Heart right ventricle (tissue), 16 donors: Measurements from ENCODE around the gene EOGT. TPM values are rescaled to one million over a fixed set of nuclear protein-coding genes. Genes with fewer than 3 reads are reported as not detected.

ENCODE experiments used
- ATAC-seq, 8 donors: fragments of 200-7000 bp; cut with Tn5 transposase; one replicate each; pipeline ENCODE4 v1.9.1; 2020; ENCODE audit warnings: mild to moderate bottlenecking in 8 of 8, moderate library complexity in 8 of 8, moderate number of reproducible peaks in 1 of 8
- DNase-seq, 2 donors: peaks; one replicate each; pipeline ENCODE4 v3.0.0-alpha.2; 2020
- H3K27ac ChIP-seq, 10 donors: fragments of 200-600 bp; sonication (generic) in 2 of 10; one replicate each; pipeline versions ENCODE4 v1.5.0 to v1.8.0; 2020 to 2022; ENCODE audit warnings: mild to moderate bottlenecking in 3 of 10
- H3K27me3 ChIP-seq, 7 donors: fragments of 200-600 bp; one replicate each; pipeline ENCODE4 v1.8.0; 2021 to 2022; ENCODE audit warnings: mild to moderate bottlenecking in 2 of 7
- H3K36me3 ChIP-seq, 9 donors: fragments of 200-600 bp; sonication (generic) in 1 of 9; one replicate each; pipeline versions ENCODE4 v1.5.0 to v1.8.0; 2020 to 2022; ENCODE audit warnings: mild to moderate bottlenecking in 2 of 9
- H3K4me1 ChIP-seq, 9 donors: fragments of 200-600 bp; sonication (generic) in 1 of 9; one replicate each; pipeline versions ENCODE4 v1.5.0 to v1.8.0; 2020 to 2022; ENCODE audit warnings: mild to moderate bottlenecking in 4 of 9
- H3K4me3 ChIP-seq, 10 donors: fragments of 200-600 bp; sonication (generic) in 2 of 10; one replicate each; pipeline versions ENCODE4 v1.5.0 to v1.8.0; 2020 to 2022; ENCODE audit warnings: mild to moderate bottlenecking in 7 of 10, moderate library complexity in 2 of 10
- H3K9me3 ChIP-seq, 11 donors: fragments of 200-600 bp in 10 of 11; sonication (generic) in 2 of 11; one replicate each; pipeline versions ENCODE4 v1.5.0 to v1.8.0; 2013 to 2022; ENCODE audit warnings: mild to moderate bottlenecking in 2 of 11, control low read depth in 1 of 11, moderate library complexity in 1 of 11
- CTCF ChIP-seq, 9 donors: fragments of 200-600 bp; sonication (generic) in 2 of 9; IDR thresholded peaks; one replicate each; pipeline versions ENCODE4 v1.5.0 to v1.8.0; 2021 to 2022; ENCODE audit warnings: antibody characterized with exemption in 9 of 9, mild to moderate bottlenecking in 5 of 9, moderate library complexity in 1 of 9
- WGBS, 2 donors: extraction: QIAGEN DNeasy Blood & Tissue Kit; methylation state at CpG; one replicate each; pipeline ENCODE4 v1.1.7; 2013; ENCODE audit warnings: inconsistent platforms in 1 of 2; 5-methylcytosine and 5-hydroxymethylcytosine counted together
- intact Hi-C, 10 donors: fragments of 100-400 bp; cut with DNase I; formaldehyde crosslinking; loops; one replicate each; pipeline versions ENCODE4 v1.11.1 to v1.14.2; 2022
- polyA plus RNA-seq, 2 donors: library from polyadenylated mRNA; stranded (reverse); fragments of 200-250 nt; gene quantifications; one replicate each; pipeline ENCODE4 v1.2.3, GENCODE V29; 2013
- total RNA-seq, 10 donors: library from RNA; stranded (reverse); fragmentation: NEBNext Ultra II Directional in 3 of 10; extraction: Animal tissue kit (Norgen Biotek cat#: 25700) in 3 of 10; gene quantifications; one replicate each; pipeline versions ENCODE4 v1.2.1 to v1.2.4, GENCODE V29; 2021 to 2023
- donor health status: Arrhythmogenic right ventricular cardiomyopathy.
- donor health status: ischemic (EF 13 %, LVEDD 7.1; RV severe dilation, severe dysfunction).
- donor health status: healthy with polysubstance abuse.
- donor health status: DM: no; HTN: yes; CAD: no.
- donor health status: DM: no; HTN: no; CAD: no.
- donor health status: ischemic (EF 25% LVEDD 6.9; RV normal size, moderate dysfunction).
- donor health status: ischemic (EF 25% LVEDD 5.7; RV mildly dilated, moderate dysfunction).
- donor health status: healthy.
- donor health status: DM: yes; HTN: yes; CAD: no.
- donor health status: Ischemic cardiomyopathy.
- donor health status: ischemic (EF 35%, LVEDD 5.7; RV mildly dilated, moderate dysfunction).
- donor health status: nonischemic (EF 11% LVEDD 7.7; RV severe dilation, severe dysfunction).
- donor health status: DM: yes; HTN: yes; CAD: no.
- donor health status: PGD.
- donor health status: ischemic (EF 29% LVEDD 5.4; RV normal size, mild dysfunction).
- donor health status: nonischemic (EF 23%, LVEDD 6.1; RV moderate dilation, normal function).

The EOGT gene
- total and polyA plus RNA-seq, 12 donors, result 8.8 to 66.5 (median 39.8) TPM

- H3K36me3 ChIP-seq, result peaks cover 0 to 45% (median 4%) of the 10 kb centered on the region in 9 donors
- no peaks in the 10 kb centered on the region for H3K27me3 ChIP-seq
- intact Hi-C loops, result loop anchor here in 2 of 10 donors (5.0 kb wide), 1 partner anchor 38 kb away; the partner anchor contains the start of gene TMF1 (in 2 of the 2)
- DNase-seq (no peak), ATAC-seq (no peak)
- no peak for TF ChIP-seq CTCF (IDR thresholded peaks at IDR 0.05)
- H3K4me1 ChIP-seq, result peaks cover 0 to 50% (median 38%) of the 10 kb centered on the region in 9 donors
- WGBS, 2 donors, result 16 to 18% methylated on average over 11 of the region's 11 CpGs
- H3K4me3 ChIP-seq, result peak overlapping the region; percentile 65 to 96 (median 83)
- peak overlapping the region; percentile 92 to 100 (median 99) for H3K27ac ChIP-seq
- H3K9me3 ChIP-seq, result no peaks in the 10 kb centered on the region
Observed at GRCh38 chr3:69014022-69014580, 617 bp upstream of the EOGT start.

GRCh38 chr3:69012800-69013252, 658 bp downstream of the EOGT start:
- peak in 1 of 9 donors; percentile 8 for TF ChIP-seq CTCF (IDR thresholded peaks at IDR 0.05)
- DNase-seq (peak; percentile 62 to 63), ATAC-seq (peak in 7 of 8 donors; percentile 43 to 67 (median 56))
- intact Hi-C loops, result loop anchor here in 2 of 10 donors (5.0 kb wide), 1 partner anchor 39 kb away; the partner anchor contains the start of gene TMF1 (in 2 of the 2)
- Histone ChIP-seq H3K27ac (peak overlapping the region; percentile 92 to 100 (median 99)), H3K36me3 (peaks cover 0 to 45% (median 10%) of the 10 kb centered on the region in 9 donors), H3K4me3 (peak overlapping the region; percentile 65 to 96 (median 83)), H3K9me3 (no peaks in the 10 kb centered on the region), H3K27me3 (no peaks in the 10 kb centered on the region), H3K4me1 (peaks cover 0 to 56% (median 44%) of the 10 kb centered on the region in 9 donors)
- 3 to 6% methylated on average over 23 to 36 of the region's 36 CpGs for WGBS, 2 donors

GRCh38 chr3:69012100-69012799, 1.2 kb downstream of the EOGT start:
- Histone ChIP-seq H3K27ac (peak overlapping the region; percentile 92 to 100 (median 99)), H3K36me3 (peaks cover 0 to 49% (median 15%) of the 10 kb centered on the region in 9 donors), H3K4me3 (peak overlapping the region; percentile 65 to 96 (median 83)), H3K4me1 (peaks cover 0 to 56% (median 44%) of the 10 kb centered on the region in 9 donors), H3K9me3 (no peaks in the 10 kb centered on the region), H3K27me3 (no peaks in the 10 kb centered on the region)
- intact Hi-C loops, result loop anchor here in 2 of 10 donors (5.0 kb wide), 1 partner anchor 40 kb away; the partner anchor contains the start of gene TMF1 (in 2 of the 2)
- no peak for TF ChIP-seq CTCF (IDR thresholded peaks at IDR 0.05)
- WGBS, 2 donors, result 56 to 62% methylated on average over 22 of the region's 22 CpGs
- ATAC-seq, result peak in 4 of 8 donors; percentile 15 to 48 (median 26)
- DNase-seq, result peak; percentile 35 to 38

GRCh38 chr3:69011096-69011730, 2.3 kb downstream of the EOGT start:
- no peak for DNase-seq
- Histone ChIP-seq H3K4me3 (no peak overlapping the region), H3K27ac (peak overlapping the region in 7 of 10 donors; percentile 20 to 99 (median 98)), H3K4me1 (peaks cover 0 to 56% (median 44%) of the 10 kb centered on the region in 9 donors), H3K36me3 (peaks cover 0 to 52% (median 25%) of the 10 kb centered on the region in 9 donors), H3K27me3 (no peaks in the 10 kb centered on the region), H3K9me3 (no peaks in the 10 kb centered on the region)
- intact Hi-C loops, result loop anchor here in 2 of 10 donors (5.0 kb wide), 1 partner anchor 41 kb away; the partner anchor contains the start of gene TMF1 (in 2 of the 2)
- no peak for TF ChIP-seq CTCF (IDR thresholded peaks at IDR 0.05)
- no peak for ATAC-seq
- 95 to 97% methylated on average over 8 of the region's 8 CpGs for WGBS, 2 donors
